CD4-positive, alpha-beta memory T cell (primary cell): ENCODE results near the gene MTOR. TPM values are rescaled to one million over a fixed set of nuclear protein-coding genes. Genes with fewer than 3 reads are reported as not detected.

Source experiments
- CTCF ChIA-PET: fragments of 350-600 bp; sonication (Branson Sonifier 250); formaldehyde crosslinking; loops from one replicate; lab custom pipeline; 2021; ENCODE audit warnings: inconsistent platforms; ENCODE audit not compliant: partially characterized antibody; lab: Charles Lee
- POLR2A ChIA-PET: fragments of 350-600 bp; sonication (Branson Sonifier 250); formaldehyde crosslinking; loops from one replicate; lab custom pipeline; 2021; ENCODE audit not compliant: partially characterized antibody; lab: Charles Lee
- DNase-seq, 5 donors: peaks; one replicate each; pipeline versions ENCODE4 v3.0.0 to v3.0.0-alpha.2; 2020 to 2022; ENCODE audit warnings: mixed read lengths in 1 of 5
- H3K27ac ChIP-seq: one replicate; pipeline ENCODE4 v1.7.0; 2013; ENCODE audit warnings: low read depth, low read length
- H3K27me3 ChIP-seq: 2 replicates; pipeline ENCODE4 v1.7.0; 2013; ENCODE audit warnings: mild to moderate bottlenecking, low read length, moderate library complexity; ENCODE audit not compliant: insufficient read depth
- H3K36me3 ChIP-seq: 2 replicates; pipeline ENCODE4 v1.7.0; 2013; ENCODE audit warnings: mild to moderate bottlenecking, low read length, moderate library complexity; ENCODE audit not compliant: insufficient read depth
- H3K4me1 ChIP-seq: 2 replicates; pipeline ENCODE4 v1.7.0; 2013; ENCODE audit warnings: mild to moderate bottlenecking, low read length, moderate library complexity; ENCODE audit not compliant: insufficient read depth
- H3K4me3 ChIP-seq, 2 donors: one replicate each; pipeline ENCODE4 v1.7.0; 2013; ENCODE audit warnings: low read length in 2 of 2, mild to moderate bottlenecking in 1 of 2
- H3K9me3 ChIP-seq, 2 donors: one replicate each; pipeline ENCODE4 v1.7.0; 2013; ENCODE audit warnings: low read length in 2 of 2, control low read depth in 1 of 2; ENCODE audit not compliant: control insufficient read depth in 1 of 2
- H3K27ac Mint-ChIP-seq, 7 donors: one replicate each; pipeline ENCODE4 v1.8.0; 2020 to 2021; ENCODE audit warnings: mixed read lengths in 7 of 7, mild to moderate bottlenecking in 6 of 7, inconsistent platforms in 3 of 7, moderate library complexity in 3 of 7
- H3K27me3 Mint-ChIP-seq, 2 donors: one replicate each; pipeline ENCODE4 v1.8.0; 2020 to 2021; ENCODE audit warnings: mixed read lengths in 2 of 2
- H3K36me3 Mint-ChIP-seq, 2 donors: one replicate each; pipeline ENCODE4 v1.8.0; 2020 to 2021; ENCODE audit warnings: mixed read lengths in 2 of 2, inconsistent platforms in 1 of 2, mild to moderate bottlenecking in 1 of 2
- H3K4me1 Mint-ChIP-seq, 4 donors: one replicate each; pipeline ENCODE4 v1.8.0; 2020 to 2021; ENCODE audit warnings: mixed read lengths in 4 of 4, mild to moderate bottlenecking in 1 of 4
- H3K4me3 Mint-ChIP-seq, 8 donors: one replicate each; pipeline ENCODE4 v1.8.0; 2020 to 2021; ENCODE audit warnings: mixed read lengths in 8 of 8, mild to moderate bottlenecking in 7 of 8, moderate library complexity in 6 of 8, inconsistent platforms in 3 of 8
- H3K9me3 Mint-ChIP-seq, 8 donors: one replicate each; pipeline ENCODE4 v1.8.0; 2020 to 2021; ENCODE audit warnings: mixed read lengths in 8 of 8, mild to moderate bottlenecking in 5 of 8, inconsistent platforms in 3 of 8, moderate library complexity in 1 of 8
- intact Hi-C: fragments of 100-400 bp; cut with micrococcal nuclease; formaldehyde crosslinking; loops from one replicate; pipeline ENCODE4 v1.15.1; 2023
- polyA plus RNA-seq, 2 donors: library from polyadenylated mRNA; unstranded; fragments of 300-500 nt; fragmentation: Illumina TruSeq; gene quantifications; one replicate each; pipeline ENCODE4 v1.2.3, GENCODE V29; 2021
- total RNA-seq, 2 experiments: library from RNA; stranded (reverse); gene quantifications; one replicate each; pipeline ENCODE4 v1.2.3, GENCODE V29; 2021

MTOR gene
- total and polyA plus RNA-seq, 4 experiments from 2014 or later: 3.4 to 46.8 (median 25.2) TPM

GRCh38 chr1:11252538-11252937, 9.8 kb downstream of the MTOR start:
- Mint-ChIP-seq H3K36me3 (peaks cover 41 to 68% of the 10 kb centered on the region in 2 donors), H3K4me3 (no peak overlapping the region)
- no peak overlapping the region for H3K4me3 ChIP-seq

GRCh38 chr1:11248169-11248568, 14.2 kb downstream of the MTOR start:
- H3K27me3 ChIP-seq: no peaks in the 10 kb centered on the region
- Mint-ChIP-seq H3K36me3 (peaks cover 32 to 73% of the 10 kb centered on the region in 2 donors), H3K27me3 (no peaks in the 10 kb centered on the region), H3K9me3 (no peaks in the 10 kb centered on the region), H3K4me1 (peaks cover 19 to 32% (median 23%) of the 10 kb centered on the region in 4 donors), H3K27ac (peak overlapping the region in 6 of 7 donors; percentile 50 to 85 (median 72)), H3K4me3 (no peak overlapping the region)
- H3K4me3 ChIP-seq: no peak overlapping the region
- peaks cover 38% of the 10 kb centered on the region for H3K4me1 ChIP-seq
- no peak overlapping the region for H3K27ac ChIP-seq
- CTCF ChIA-PET: interaction anchor here (0.6 to 12.3 kb wide), 5 partner anchors 10 to 394 kb away, joined by 3 to 187 read pairs (median 5); no protein-coding TSS in a partner anchor
- intact Hi-C loops: no loop called here
- H3K36me3 ChIP-seq: peaks cover 36% of the 10 kb centered on the region
- POLR2A ChIA-PET: interaction anchor here (2.5 kb wide), 1 partner anchor 25 kb away, joined by 7 read pairs; the partner anchor contains the start of gene UBIAD1
- DNase-seq: no peak
- H3K9me3 ChIP-seq: no peaks in the 10 kb centered on the region

More at GRCh38 chr1:11252538-11252937, 9.8 kb downstream of the MTOR start:
- H3K36me3 ChIP-seq: peaks cover 51% of the 10 kb centered on the region
- H3K9me3 ChIP-seq: no peaks in the 10 kb centered on the region
- H3K27ac ChIP-seq: no peak overlapping the region
- H3K27ac Mint-ChIP-seq: peak overlapping the region in 1 of 7 donors; percentile 75
- no peak for DNase-seq
- ChIA-PET POLR2A (interaction anchor here (3.9 kb wide), 1 partner anchor 10 kb away, joined by 19 read pairs; the partner anchor contains the start of gene MTOR), CTCF (interaction anchor here (2.4 to 4.5 kb wide), 3 partner anchors 10 to 215 kb away, joined by 5 to 18 read pairs (median 15); partner anchors contain the start of gene MTOR)
- no peaks in the 10 kb centered on the region for H3K9me3 Mint-ChIP-seq
- H3K27me3 Mint-ChIP-seq: no peaks in the 10 kb centered on the region
- H3K4me1 ChIP-seq: peaks cover 8% of the 10 kb centered on the region
- intact Hi-C loops: no loop called here
- peaks cover 4 to 11% (median 7%) of the 10 kb centered on the region in 4 donors for H3K4me1 Mint-ChIP-seq
- H3K27me3 ChIP-seq: no peaks in the 10 kb centered on the region

DNA sequence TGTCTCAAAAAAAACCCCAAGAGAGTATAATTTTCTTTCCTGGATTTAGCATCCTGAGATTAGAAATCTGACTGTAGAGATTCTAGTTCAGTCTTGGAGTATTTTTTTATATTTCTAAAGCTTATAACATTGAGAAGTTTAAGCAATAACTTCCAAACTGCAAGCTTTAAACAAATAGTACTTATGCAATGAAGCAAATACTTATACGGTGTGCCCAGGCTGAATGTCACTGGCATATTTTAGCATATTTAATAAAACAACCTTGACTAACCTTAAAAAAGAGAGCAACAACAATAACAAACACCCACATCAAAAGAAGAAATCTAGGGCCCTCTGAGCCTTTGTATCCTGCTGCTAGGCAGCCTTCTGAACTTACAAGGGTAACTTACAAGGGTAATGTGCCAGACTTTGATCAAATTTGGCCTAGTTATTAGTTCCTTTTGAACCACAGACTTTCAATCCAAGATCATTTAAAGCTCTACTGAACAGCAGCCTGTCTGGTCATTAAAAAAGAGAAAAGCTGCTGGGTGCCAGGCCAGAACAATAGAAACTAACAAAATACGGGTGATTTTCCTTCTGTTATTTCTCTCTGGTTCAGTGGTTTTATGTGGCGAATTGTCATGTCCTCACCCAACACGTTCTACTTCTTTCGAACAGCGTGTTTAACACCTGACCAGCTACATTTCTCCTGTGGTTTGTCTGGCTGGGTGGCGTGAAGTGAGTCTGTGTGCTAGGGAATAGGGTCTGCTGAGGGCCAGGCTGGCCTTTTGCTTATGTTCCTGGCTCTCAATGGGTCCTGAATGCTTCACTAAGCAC, 16.2 kb downstream of the MTOR start:
- Mint-ChIP-seq H3K27ac (peak overlapping the region; percentile 83 to 96 (median 89)), H3K9me3 (no peaks in the 10 kb centered on the region), H3K4me3 (peak overlapping the region in 7 of 8 donors; percentile 19 to 83 (median 57)), H3K27me3 (no peaks in the 10 kb centered on the region), H3K36me3 (peaks cover 32 to 71% of the 10 kb centered on the region in 2 donors), H3K4me1 (peaks cover 23 to 37% (median 27%) of the 10 kb centered on the region in 4 donors)
- CTCF ChIA-PET: interaction anchor here (0.8 to 12.3 kb wide), 8 partner anchors 8 to 396 kb away, joined by 3 to 187 read pairs (median 7); no protein-coding TSS in a partner anchor
- intact Hi-C loops: no loop called here
- H3K4me1 ChIP-seq: peaks cover 38% of the 10 kb centered on the region
- H3K4me3 ChIP-seq: no peak overlapping the region
- POLR2A ChIA-PET: interaction anchor here (1.1 to 2.9 kb wide), 3 partner anchors 11 to 27 kb away, joined by 3 to 21 read pairs (median 7); partner anchors contain the start of genes MTOR and UBIAD1
- no peaks in the 10 kb centered on the region for H3K9me3 ChIP-seq
- H3K27me3 ChIP-seq: no peaks in the 10 kb centered on the region
- H3K27ac ChIP-seq: peak overlapping the region; percentile 35
- peak; percentile 45 to 68 (median 57) for DNase-seq
- peaks cover 28% of the 10 kb centered on the region for H3K36me3 ChIP-seq

- no peaks in the 10 kb centered on the region for H3K27me3 ChIP-seq
- H3K4me1 Mint-ChIP-seq: peaks cover 22 to 33% (median 24%) of the 10 kb centered on the region in 4 donors
- no peaks in the 10 kb centered on the region for H3K9me3 Mint-ChIP-seq
- intact Hi-C loops: no loop called here
- peak overlapping the region; percentile 16 for H3K27ac ChIP-seq
- peaks cover 38% of the 10 kb centered on the region for H3K4me1 ChIP-seq
- H3K36me3 ChIP-seq: peaks cover 35% of the 10 kb centered on the region
- ChIA-PET CTCF (interaction anchor here (1.5 to 12.3 kb wide), 4 partner anchors 17 to 397 kb away, joined by 3 to 187 read pairs (median 8); no protein-coding TSS in a partner anchor), POLR2A (interaction anchor here (1.1 to 2.9 kb wide), 2 partner anchors 11 to 17 kb away, joined by 3 to 21 read pairs; partner anchors contain the start of gene MTOR)
- no peaks in the 10 kb centered on the region for H3K27me3 Mint-ChIP-seq
- peak overlapping the region in 6 of 7 donors; percentile 53 to 96 (median 86) for H3K27ac Mint-ChIP-seq
- DNase-seq: no peak
- H3K9me3 ChIP-seq: no peaks in the 10 kb centered on the region
- peak overlapping the region in 1 of 8 donors; percentile 17 for H3K4me3 Mint-ChIP-seq
- H3K4me3 ChIP-seq: no peak overlapping the region
- peaks cover 30 to 69% of the 10 kb centered on the region in 2 donors for H3K36me3 Mint-ChIP-seq
These were observed 17.1 kb downstream of the MTOR start for GRCh38 chr1:11245248-11245647.

DNA sequence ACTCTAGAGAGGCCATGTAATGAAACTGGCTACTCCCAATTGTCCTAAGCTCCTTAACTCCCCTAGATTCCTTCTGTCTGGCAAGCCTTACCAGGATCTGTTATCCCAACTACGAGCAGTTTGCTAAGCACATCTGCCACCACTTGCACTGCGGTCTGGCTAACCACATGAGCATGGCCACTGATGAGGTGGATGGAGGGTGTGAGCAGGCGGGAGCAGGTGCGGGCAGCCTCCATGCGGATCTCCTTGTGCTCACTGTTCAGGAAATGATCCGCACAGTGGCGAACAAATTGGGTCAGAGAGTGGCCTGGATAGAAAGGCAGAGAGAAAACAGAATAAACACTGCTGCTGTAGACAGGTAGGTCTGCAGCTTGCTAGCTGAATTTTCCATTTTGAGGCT, 24.0 kb downstream of the MTOR start:
- no peak for DNase-seq
- no peak overlapping the region for H3K4me3 Mint-ChIP-seq
- no peaks in the 10 kb centered on the region for H3K27me3 Mint-ChIP-seq
- H3K27me3 ChIP-seq: no peaks in the 10 kb centered on the region
- POLR2A ChIA-PET: no interaction called here
- H3K9me3 Mint-ChIP-seq: no peaks in the 10 kb centered on the region
- no peak overlapping the region for H3K27ac Mint-ChIP-seq
- intact Hi-C loops: no loop called here
- peaks cover 57 to 72% of the 10 kb centered on the region in 2 donors for H3K36me3 Mint-ChIP-seq
- no peak overlapping the region for H3K4me3 ChIP-seq
- CTCF ChIA-PET: interaction anchor here (0.5 to 12.3 kb wide), 3 partner anchors 10 to 404 kb away, joined by 3 to 187 read pairs (median 4); no protein-coding TSS in a partner anchor
- no peaks in the 10 kb centered on the region for H3K4me1 ChIP-seq
- peaks cover 62% of the 10 kb centered on the region for H3K36me3 ChIP-seq
- no peaks in the 10 kb centered on the region for H3K9me3 ChIP-seq
- peaks cover 3 to 9% (median 4%) of the 10 kb centered on the region in 4 donors for H3K4me1 Mint-ChIP-seq
- H3K27ac ChIP-seq: no peak overlapping the region

GRCh38 chr1:11237356-11237755, 25.0 kb downstream of the MTOR start:
- POLR2A ChIA-PET: no interaction called here
- Mint-ChIP-seq H3K36me3 (peaks cover 59 to 71% of the 10 kb centered on the region in 2 donors), H3K4me3 (no peak overlapping the region)

More at GRCh38 chr1:11237356-11237755, 25.0 kb downstream of the MTOR start:
- intact Hi-C loops: no loop called here
- Histone ChIP-seq H3K4me3 (no peak overlapping the region), H3K27ac (no peak overlapping the region), H3K36me3 (peaks cover 55% of the 10 kb centered on the region), H3K9me3 (no peaks in the 10 kb centered on the region), H3K4me1 (no peaks in the 10 kb centered on the region), H3K27me3 (no peaks in the 10 kb centered on the region)
- no peaks in the 10 kb centered on the region for H3K27me3 Mint-ChIP-seq
- no peaks in the 10 kb centered on the region for H3K9me3 Mint-ChIP-seq
- peak overlapping the region in 2 of 7 donors; percentile 30 to 81 for H3K27ac Mint-ChIP-seq
- H3K4me1 Mint-ChIP-seq: peaks cover 3 to 9% (median 4%) of the 10 kb centered on the region in 4 donors
- CTCF ChIA-PET: interaction anchor here (0.8 to 12.3 kb wide), 2 partner anchors 59 to 405 kb away, joined by 3 to 187 read pairs; no protein-coding TSS in a partner anchor
- no peak for DNase-seq
